Measurements from ENCODE around the gene RPP38. TPM values are rescaled to one million over a fixed set of nuclear protein-coding genes. Genes with fewer than 3 reads are reported as not detected.

Gene RPP38
- total RNA-seq, 1 experiment from 2014 or later = 40.7 TPM

- Mint-ChIP-seq H3K27me3 (ENCODE audit: insufficient read depth, unreplicated experiment) (no peaks in the 10 kb centered on the region), H3K9me3 (ENCODE audit: unreplicated experiment) (no peaks in the 10 kb centered on the region), H3K4me1 (ENCODE audit: low read depth, unreplicated experiment) (peaks cover 10% of the 10 kb centered on the region), H3K4me3 (ENCODE audit: unreplicated experiment) (no peak overlapping the region), H3K27ac (ENCODE audit: unreplicated experiment) (no peak overlapping the region), H3K36me3 (ENCODE audit: insufficient read depth, unreplicated experiment) (peaks cover 19% of the 10 kb centered on the region)
- no TSS peak for BruUV-seq (replicated peaks)
- TF ChIP-seq, protein P1, sequence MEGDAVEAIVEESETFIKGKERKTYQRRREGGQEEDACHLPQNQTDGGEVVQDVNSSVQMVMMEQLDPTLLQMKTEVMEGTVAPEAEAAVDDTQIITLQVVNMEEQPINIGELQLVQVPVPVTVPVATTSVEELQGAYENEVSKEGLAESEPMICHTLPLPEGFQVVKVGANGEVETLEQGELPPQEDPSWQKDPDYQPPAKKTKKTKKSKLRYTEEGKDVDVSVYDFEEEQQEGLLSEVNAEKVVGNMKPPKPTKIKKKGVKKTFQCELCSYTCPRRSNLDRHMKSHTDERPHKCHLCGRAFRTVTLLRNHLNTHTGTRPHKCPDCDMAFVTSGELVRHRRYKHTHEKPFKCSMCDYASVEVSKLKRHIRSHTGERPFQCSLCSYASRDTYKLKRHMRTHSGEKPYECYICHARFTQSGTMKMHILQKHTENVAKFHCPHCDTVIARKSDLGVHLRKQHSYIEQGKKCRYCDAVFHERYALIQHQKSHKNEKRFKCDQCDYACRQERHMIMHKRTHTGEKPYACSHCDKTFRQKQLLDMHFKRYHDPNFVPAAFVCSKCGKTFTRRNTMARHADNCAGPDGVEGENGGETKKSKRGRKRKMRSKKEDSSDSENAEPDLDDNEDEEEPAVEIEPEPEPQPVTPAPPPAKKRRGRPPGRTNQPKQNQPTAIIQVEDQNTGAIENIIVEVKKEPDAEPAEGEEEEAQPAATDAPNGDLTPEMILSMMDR (IDR thresholded peaks at IDR 0.05; ENCODE audit: insufficient read depth in 1 of 2, low read depth in 1 of 2, low read length in 1 of 2, severe bottlenecking in 1 of 2, unreplicated experiment in 1 of 2) = no peak
- CTCF ChIA-PET = no interaction called here
- Histone ChIP-seq H3K9me3 (no peaks in the 10 kb centered on the region), H3K4me1 (peaks cover 11% of the 10 kb centered on the region), H3K4me3 (ENCODE audit: low read depth, low read length) (no peak overlapping the region), H3K27me3 (replicated peaks; ENCODE audit: control insufficient read depth, insufficient read depth, low read length) (no peaks in the 10 kb centered on the region), H3K36me3 (ENCODE audit: control insufficient read depth, insufficient read depth, low read length) (peaks cover 2% of the 10 kb centered on the region; the same call in 1 of the 2 replicates)
- POLR2A ChIA-PET = no interaction called here
- intact Hi-C loops (cut with micrococcal nuclease; ENCODE audit: unreplicated experiment) = no loop called here
- DNase-seq = no peak
Measured at GRCh38 chr10:15137036-15137359, 39.8 kb downstream of the RPP38 start.

GRCh38 chr10:15137636-15138035 lies 40.5 kb downstream of the RPP38 start:
- CTCF ChIA-PET = interaction anchor here (0.6 kb wide), 1 partner anchor 157 kb away, joined by 3 read pairs; no protein-coding TSS in a partner anchor
- Histone ChIP-seq H3K36me3 (ENCODE audit: control insufficient read depth, insufficient read depth, low read length) (peaks cover 2% of the 10 kb centered on the region; the same call in 1 of the 2 replicates), H3K4me3 (ENCODE audit: low read depth, low read length) (no peak overlapping the region), H3K4me1 (peaks cover 15% of the 10 kb centered on the region), H3K27me3 (replicated peaks; ENCODE audit: control insufficient read depth, insufficient read depth, low read length) (no peaks in the 10 kb centered on the region), H3K9me3 (no peaks in the 10 kb centered on the region)
- TF ChIP-seq, protein P1 (IDR thresholded peaks at IDR 0.05; ENCODE audit: insufficient read depth in 1 of 2, low read depth in 1 of 2, low read length in 1 of 2, severe bottlenecking in 1 of 2, unreplicated experiment in 1 of 2) = no peak
- Mint-ChIP-seq H3K27ac (ENCODE audit: unreplicated experiment) (no peak overlapping the region), H3K9me3 (ENCODE audit: unreplicated experiment) (no peaks in the 10 kb centered on the region), H3K4me3 (ENCODE audit: unreplicated experiment) (no peak overlapping the region), H3K4me1 (ENCODE audit: low read depth, unreplicated experiment) (peaks cover 11% of the 10 kb centered on the region), H3K27me3 (ENCODE audit: insufficient read depth, unreplicated experiment) (no peaks in the 10 kb centered on the region), H3K36me3 (ENCODE audit: insufficient read depth, unreplicated experiment) (peaks cover 19% of the 10 kb centered on the region)
- intact Hi-C loops (cut with micrococcal nuclease; ENCODE audit: unreplicated experiment) = no loop called here
- DNase-seq = no peak
- no TSS peak for BruUV-seq (replicated peaks)
- POLR2A ChIA-PET = no interaction called here

DNA sequence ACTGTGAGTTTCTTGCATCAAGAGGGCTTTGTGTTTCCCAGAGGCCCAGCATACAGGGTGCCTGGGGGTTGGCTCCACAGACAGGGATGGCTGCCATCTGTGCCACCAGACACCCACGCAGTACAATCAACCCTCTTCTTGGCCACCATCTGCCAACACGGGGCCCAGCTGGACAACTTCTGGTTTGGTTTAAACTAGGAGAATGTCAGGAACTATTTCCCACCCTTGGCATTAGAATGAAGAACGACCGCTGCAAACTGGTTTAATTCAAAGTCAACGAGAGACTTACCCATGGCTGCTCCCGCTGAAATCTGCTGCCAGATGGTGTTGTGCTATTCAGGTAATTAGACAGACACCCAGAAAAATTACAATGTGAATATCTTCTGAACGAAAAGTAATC lies 43.5 kb downstream of the RPP38 start:
- H3K27me3 ChIP-seq (replicated peaks; ENCODE audit: control insufficient read depth, insufficient read depth, low read length) = no peaks in the 10 kb centered on the region
- BruUV-seq (replicated peaks) = no TSS peak
- H3K4me1 ChIP-seq = peaks cover 15% of the 10 kb centered on the region
- DNase-seq = no peak
- peaks cover 2% of the 10 kb centered on the region; the same call in 1 of the 2 replicates for H3K36me3 ChIP-seq (ENCODE audit: control insufficient read depth, insufficient read depth, low read length)
- H3K4me3 ChIP-seq (ENCODE audit: low read depth, low read length) = no peak overlapping the region
- CTCF ChIA-PET = no interaction called here
- POLR2A ChIA-PET = no interaction called here
- H3K27me3 Mint-ChIP-seq (ENCODE audit: insufficient read depth, unreplicated experiment) = no peaks in the 10 kb centered on the region
- intact Hi-C loops (cut with micrococcal nuclease; ENCODE audit: unreplicated experiment) = no loop called here
- H3K36me3 Mint-ChIP-seq (ENCODE audit: insufficient read depth, unreplicated experiment) = peaks cover 7% of the 10 kb centered on the region
- peaks cover 11% of the 10 kb centered on the region for H3K4me1 Mint-ChIP-seq (ENCODE audit: low read depth, unreplicated experiment)
- no peaks in the 10 kb centered on the region for H3K9me3 ChIP-seq
- H3K9me3 Mint-ChIP-seq (ENCODE audit: unreplicated experiment) = no peaks in the 10 kb centered on the region
- no peak overlapping the region for H3K27ac Mint-ChIP-seq (ENCODE audit: unreplicated experiment)
- H3K4me3 Mint-ChIP-seq (ENCODE audit: unreplicated experiment) = no peak overlapping the region
- TF ChIP-seq, protein P1 (IDR thresholded peaks at IDR 0.05; ENCODE audit: insufficient read depth in 1 of 2, low read depth in 1 of 2, low read length in 1 of 2, severe bottlenecking in 1 of 2, unreplicated experiment in 1 of 2) = no peak
